ENCODE measurements around the gene ASPRV1.

Gene ASPRV1

GRCh38 chr2:69977906-69978482 lies 16.6 kb upstream of the ASPRV1 start:
- TF ChIP-seq, protein P1, sequence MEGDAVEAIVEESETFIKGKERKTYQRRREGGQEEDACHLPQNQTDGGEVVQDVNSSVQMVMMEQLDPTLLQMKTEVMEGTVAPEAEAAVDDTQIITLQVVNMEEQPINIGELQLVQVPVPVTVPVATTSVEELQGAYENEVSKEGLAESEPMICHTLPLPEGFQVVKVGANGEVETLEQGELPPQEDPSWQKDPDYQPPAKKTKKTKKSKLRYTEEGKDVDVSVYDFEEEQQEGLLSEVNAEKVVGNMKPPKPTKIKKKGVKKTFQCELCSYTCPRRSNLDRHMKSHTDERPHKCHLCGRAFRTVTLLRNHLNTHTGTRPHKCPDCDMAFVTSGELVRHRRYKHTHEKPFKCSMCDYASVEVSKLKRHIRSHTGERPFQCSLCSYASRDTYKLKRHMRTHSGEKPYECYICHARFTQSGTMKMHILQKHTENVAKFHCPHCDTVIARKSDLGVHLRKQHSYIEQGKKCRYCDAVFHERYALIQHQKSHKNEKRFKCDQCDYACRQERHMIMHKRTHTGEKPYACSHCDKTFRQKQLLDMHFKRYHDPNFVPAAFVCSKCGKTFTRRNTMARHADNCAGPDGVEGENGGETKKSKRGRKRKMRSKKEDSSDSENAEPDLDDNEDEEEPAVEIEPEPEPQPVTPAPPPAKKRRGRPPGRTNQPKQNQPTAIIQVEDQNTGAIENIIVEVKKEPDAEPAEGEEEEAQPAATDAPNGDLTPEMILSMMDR (IDR thresholded peaks at IDR 0.05; ENCODE audit: borderline replicate concordance, insufficient read depth, low read depth, low read length), result no peak
- no peak overlapping the region for H3K4me3 ChIP-seq (ENCODE audit: low read depth, low read length)

DNA sequence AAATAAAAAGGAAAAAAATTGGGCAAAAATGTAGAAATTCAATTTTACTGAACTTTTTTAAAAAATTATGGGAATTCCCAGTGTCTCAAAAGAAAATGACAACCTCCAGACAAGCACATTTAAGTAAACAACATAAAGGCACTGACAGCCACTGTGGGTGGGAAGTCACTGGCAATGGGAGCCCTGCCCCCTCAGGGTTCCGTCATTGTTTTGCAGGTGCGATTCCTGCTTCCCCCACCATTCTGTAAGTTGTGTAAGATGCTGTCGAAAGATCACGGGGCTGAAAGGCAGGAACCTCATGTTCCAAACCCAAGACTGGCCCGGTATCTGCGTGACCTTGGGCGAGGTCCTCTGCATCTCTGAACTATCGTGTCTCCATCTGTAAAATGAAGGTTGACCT lies 15.8 kb upstream of the ASPRV1 start:
- TF ChIP-seq, protein P1 (IDR thresholded peaks at IDR 0.05; ENCODE audit: borderline replicate concordance, insufficient read depth, low read depth, low read length), result no peak
- H3K4me3 ChIP-seq (ENCODE audit: low read depth, low read length), result no peak overlapping the region

GRCh38 chr2:69975853-69976462 lies 14.5 kb upstream of the ASPRV1 start:
- no peak overlapping the region for H3K4me3 ChIP-seq (ENCODE audit: low read depth, low read length)
- TF ChIP-seq, protein P1 (IDR thresholded peaks at IDR 0.05; ENCODE audit: borderline replicate concordance, insufficient read depth, low read depth, low read length), result no peak

DNA sequence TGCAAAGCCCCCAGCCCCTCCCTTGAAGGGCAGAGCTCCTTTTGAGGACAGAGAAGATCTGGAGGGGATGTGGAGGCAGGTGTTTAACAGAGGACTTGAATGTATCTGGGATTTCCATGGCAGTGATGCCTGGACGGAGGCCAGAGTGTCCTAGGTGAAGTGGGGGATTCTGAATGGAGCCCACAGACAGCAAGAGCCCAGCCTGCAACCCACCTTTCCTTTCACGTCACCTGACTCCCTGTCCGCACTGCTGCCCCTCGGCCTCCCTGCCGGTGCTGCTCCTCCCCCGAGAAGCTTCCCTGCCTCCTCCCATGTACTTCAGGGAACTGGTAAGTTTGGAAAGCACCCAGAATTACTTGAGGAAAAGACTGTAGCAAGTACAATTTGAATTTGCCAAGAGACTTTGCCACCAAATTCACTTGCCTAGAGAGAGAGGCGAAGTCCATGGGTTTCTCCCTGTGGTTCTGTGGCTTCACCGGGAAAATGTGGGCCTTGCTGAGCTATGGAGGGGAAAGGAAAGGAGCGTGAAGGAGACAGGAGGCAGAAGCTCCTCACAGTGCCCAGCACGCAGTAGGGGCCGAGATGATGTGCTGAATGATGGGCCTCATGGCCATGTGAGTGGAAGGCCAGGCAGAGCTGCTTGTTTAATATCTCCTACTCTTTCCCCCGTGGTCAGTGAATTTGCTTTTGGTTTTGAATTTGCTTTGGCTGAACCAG lies 13.9 kb upstream of the ASPRV1 start:
- H3K4me3 ChIP-seq (ENCODE audit: low read depth, low read length), result no peak overlapping the region
- TF ChIP-seq, protein P1 (IDR thresholded peaks at IDR 0.05; ENCODE audit: borderline replicate concordance, insufficient read depth, low read depth, low read length), result no peak

DNA sequence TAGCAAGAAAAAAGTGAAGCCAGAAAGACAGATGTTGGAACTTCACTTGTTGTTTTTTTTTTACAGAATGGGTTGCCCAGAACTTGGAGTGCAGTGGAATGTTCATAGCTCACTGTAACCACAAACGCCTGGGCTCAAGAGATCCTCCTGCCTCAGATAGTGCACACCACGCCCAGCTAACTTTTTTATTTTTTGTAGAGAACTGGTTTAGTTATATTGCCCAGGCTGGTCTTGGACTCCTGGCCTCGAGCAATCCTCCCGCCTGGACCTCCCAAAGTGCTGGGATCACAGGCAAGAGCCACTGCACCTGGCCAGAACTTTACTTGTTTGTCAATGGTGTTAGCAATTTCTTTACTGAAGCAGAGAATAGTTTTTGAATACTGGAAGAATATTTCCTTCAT lies 11.9 kb upstream of the ASPRV1 start:
- no peak overlapping the region for H3K4me3 ChIP-seq (ENCODE audit: low read depth, low read length)
- TF ChIP-seq, protein P1 (IDR thresholded peaks at IDR 0.05; ENCODE audit: borderline replicate concordance, insufficient read depth, low read depth, low read length), result no peak

DNA sequence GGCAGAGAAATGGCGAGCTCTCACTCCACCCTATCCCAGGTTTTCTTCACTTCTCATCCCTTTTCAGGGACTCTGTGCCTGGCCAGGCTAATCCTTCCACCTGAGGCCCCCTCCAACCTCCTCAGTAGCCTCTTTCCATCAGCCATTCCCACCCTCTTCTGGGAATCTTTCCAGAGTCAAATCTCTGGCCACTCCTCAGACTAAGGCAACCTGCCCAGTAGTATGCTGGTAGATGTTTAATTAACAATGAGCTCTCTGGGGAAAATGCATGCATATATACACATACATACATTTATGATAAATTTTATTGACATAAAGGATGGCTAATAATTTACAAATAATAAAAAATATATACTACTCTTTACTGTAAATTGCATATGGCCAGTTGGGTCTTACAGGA lies 11.4 kb upstream of the ASPRV1 start:
- TF ChIP-seq, protein P1 (IDR thresholded peaks at IDR 0.05; ENCODE audit: borderline replicate concordance, insufficient read depth, low read depth, low read length), result no peak
- no peak overlapping the region for H3K4me3 ChIP-seq (ENCODE audit: low read depth, low read length)

DNA sequence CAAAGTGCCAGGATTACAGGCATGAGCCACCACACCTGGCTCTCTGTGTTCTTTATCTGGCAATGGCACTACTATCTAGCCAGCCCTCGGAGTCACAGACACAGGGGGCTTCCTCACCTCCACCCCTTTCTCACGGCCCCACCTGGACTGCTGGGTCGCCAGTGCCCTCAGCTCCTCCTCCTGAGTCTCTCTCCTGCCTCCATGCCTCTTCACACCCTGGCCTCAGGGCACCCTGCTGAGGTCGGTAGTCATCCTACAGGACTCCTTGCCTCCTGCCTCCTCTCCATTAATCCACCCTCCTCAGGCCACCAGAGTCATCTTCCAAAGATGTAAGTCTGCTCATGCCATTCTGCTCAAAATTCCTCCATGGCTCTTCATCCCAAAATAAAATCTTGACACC lies 8.6 kb upstream of the ASPRV1 start:
- TF ChIP-seq, protein P1 (IDR thresholded peaks at IDR 0.05; ENCODE audit: borderline replicate concordance, insufficient read depth, low read depth, low read length), result no peak
- no peak overlapping the region for H3K4me3 ChIP-seq (ENCODE audit: low read depth, low read length)
